Natural killer cell treated with Interleukin-12 subunit alpha and Interleukin-12 subunit beta and Interleukin-15 and Interleukin-18, amount 100 ng/mL, for 72 hours (primary cell): ENCODE data around the gene NUCKS1. TPM values are rescaled to one million over a fixed set of nuclear protein-coding genes. Genes with fewer than 3 reads are reported as not detected.

Source experiments
- ATAC-seq, 2 donors: fragments of 150-1000 bp; cut with Tn5 transposase in 1 of 2; sonication (Bioruptor Pico), chemical (Tn5 transposase) in 1 of 2; 2 replicates each; pipeline ENCODE4 v1.10.0; 2021
- DNase-seq: peaks from one replicate; pipeline ENCODE4 v3.0.0; 2022; ENCODE audit warnings: low spot score
- H3K27ac Mint-ChIP-seq, 2 donors: 1 replicate in 1 of 2; 2 replicates in 1 of 2; pipeline ENCODE4 v1.8.0; 2022; ENCODE audit warnings: mixed read lengths in 2 of 2, mild to moderate bottlenecking in 1 of 2, moderate library complexity in 1 of 2
- H3K27me3 Mint-ChIP-seq, 2 donors: 1 replicate in 1 of 2; 2 replicates in 1 of 2; pipeline ENCODE4 v1.8.0; 2022; ENCODE audit warnings: mixed read lengths in 2 of 2
- H3K36me3 Mint-ChIP-seq: one replicate; pipeline ENCODE4 v1.8.0; 2022; ENCODE audit warnings: mixed read lengths
- H3K4me1 Mint-ChIP-seq, 2 donors: 1 replicate in 1 of 2; 2 replicates in 1 of 2; pipeline ENCODE4 v1.8.0; 2022; ENCODE audit warnings: low read depth in 2 of 2, mixed read lengths in 2 of 2, mild to moderate bottlenecking in 1 of 2
- H3K4me3 Mint-ChIP-seq: one replicate; pipeline ENCODE4 v1.8.0; 2022; ENCODE audit warnings: mixed read lengths
- H3K9me3 Mint-ChIP-seq: 2 replicates; pipeline ENCODE4 v1.8.0; 2022; ENCODE audit warnings: mixed read lengths
- total RNA-seq, 2 donors: library from RNA; stranded (reverse); gene quantifications; one replicate each; pipeline ENCODE4 v1.2.3, GENCODE V29; 2022

NUCKS1 gene
- total RNA-seq, 2 donors from 2014 or later = 95.1 to 156 TPM

- H3K27ac Mint-ChIP-seq = no peak overlapping the region
- H3K4me1 Mint-ChIP-seq = no peaks in the 10 kb centered on the region
- peaks cover 0 to 4% of the 10 kb centered on the region in 2 donors for H3K27me3 Mint-ChIP-seq
- H3K9me3 Mint-ChIP-seq = no peaks in the 10 kb centered on the region
- no peaks in the 10 kb centered on the region for H3K36me3 Mint-ChIP-seq
- ATAC-seq = no peak
- DNase-seq = no peak
- H3K4me3 Mint-ChIP-seq = no peak overlapping the region
These were observed 86.6 kb downstream of the NUCKS1 start for GRCh38 chr1:205663286-205663936.

Other genes starting within 250 kb of the NUCKS1 start
- gene CDK18, start 245.5 kb downstream of the NUCKS1 start, total RNA-seq = under 1 TPM; 0.28 to 0.71 TPM
- gene ELK4, start 118.2 kb downstream of the NUCKS1 start, total RNA-seq = 10 to 100 TPM; 78.7 to 97.8 TPM
- gene SLC45A3, start 69.7 kb downstream of the NUCKS1 start, total RNA-seq = 1 to 10 TPM in 1 of 2 donors, under 1 TPM in 1; 0.64 to 5.1 TPM
- 100 to 1,000 TPM; 109 to 217 TPM for gene RAB29, start 25.3 kb upstream of the NUCKS1 start, total RNA-seq
- gene SLC41A1, start 63.0 kb upstream of the NUCKS1 start, total RNA-seq = 10 to 100 TPM; 66.2 to 80.2 TPM
- gene PM20D1, start 100.0 kb upstream of the NUCKS1 start, total RNA-seq = under 1 TPM in 1 of 2 donors, not detected in 1; 0.75 TPM
- gene SLC26A9, start 193.3 kb upstream of the NUCKS1 start, total RNA-seq = not detected